GM12865 (cell line): ENCODE data around the gene PLA2G4B.

ENCODE experiments used
- DNase-seq: peaks from one replicate; pipeline ENCODE4 v3.0.0; 2010; ENCODE audit warnings: low read depth
- H3K4me3 ChIP-seq: 2 replicates; pipeline ENCODE4 v1.5.1; 2011; ENCODE audit warnings: mild to moderate bottlenecking, low read depth, low read length, control low read depth
- CTCF ChIP-seq: IDR thresholded peaks from 2 replicates; pipeline ENCODE4 v1.5.1; 2011; ENCODE audit warnings: low read length, control low read depth, low read depth, inconsistent platforms; ENCODE audit not compliant: insufficient read depth; ENCODE audit errors: missing control alignments

Gene PLA2G4B

GRCh38 chr15:41895957-41896356, 57.3 kb downstream of the PLA2G4B start:
- DNase-seq, result no peak
- no peak overlapping the region for H3K4me3 ChIP-seq
- TF ChIP-seq CTCF, result no peak

- no peak overlapping the region for H3K4me3 ChIP-seq
- DNase-seq, result no peak
- no peak for TF ChIP-seq CTCF
These were observed 57.9 kb downstream of the PLA2G4B start for GRCh38 chr15:41896566-41896965.

GRCh38 chr15:41897363-41897799, 58.7 kb downstream of the PLA2G4B start:
- DNase-seq, result no peak
- no peak overlapping the region for H3K4me3 ChIP-seq
- no peak for TF ChIP-seq CTCF
